GM12892 (cell line): ENCODE data around the gene PIBF1.

Source experiments
- POLR2A ChIP-seq: IDR thresholded peaks from 2 replicates; pipeline ENCODE4 v1.6.1; 2011; ENCODE audit warnings: low read depth, low read length, control low read depth
- POLR2AphosphoS5 ChIP-seq: IDR thresholded peaks from 2 replicates; pipeline ENCODE4 v1.6.1; 2011; ENCODE audit warnings: low read depth, low read length, control low read depth

DNA sequence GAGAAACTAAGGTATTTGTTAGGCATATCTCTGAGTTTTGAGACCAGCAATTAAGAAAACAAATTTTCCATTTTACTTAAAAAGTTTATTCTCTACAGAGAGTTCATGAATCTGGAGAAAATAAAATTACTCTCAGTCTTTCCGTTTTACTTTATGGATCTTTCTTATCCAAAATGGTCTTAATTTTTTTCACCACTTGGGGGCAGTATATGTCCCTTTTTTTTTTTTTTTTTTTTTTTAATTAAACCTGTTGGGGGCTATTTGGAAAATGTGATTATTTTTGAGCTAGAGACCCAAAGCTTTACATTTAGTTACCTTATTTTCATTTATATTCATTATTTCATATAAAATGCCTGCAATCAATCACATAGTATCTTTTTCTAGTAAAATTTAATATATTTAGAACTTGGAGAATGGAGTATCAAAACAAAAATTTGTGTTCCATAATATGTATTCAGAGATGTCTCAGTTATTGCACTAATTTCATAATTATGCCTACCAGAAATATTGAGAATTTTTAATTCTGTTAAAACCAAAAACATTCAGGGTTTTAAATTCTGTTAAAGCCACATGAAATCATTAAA, 27.1 kb downstream of the PIBF1 start:
- TF ChIP-seq POLR2A (no peak), POLR2AphosphoS5 (no peak)
